KOPT-K1 (cell line): ENCODE measurements around the gene TRMT2A.

Source experiments
- H3K27ac ChIP-seq: fragments of 200-600 bp; sonication (generic); 2 replicates; pipeline ENCODE4 v1.5.1; 2016; ENCODE audit warnings: antibody characterized with exemption, mild to moderate bottlenecking, low read depth, low read length; ENCODE audit not compliant: poor library complexity, severe bottlenecking
- H3K36me3 ChIP-seq: fragments of 200-600 bp; sonication (generic); 2 replicates; pipeline ENCODE4 v1.5.1; 2017; ENCODE audit warnings: antibody characterized with exemption, mild to moderate bottlenecking, low read length, moderate library complexity; ENCODE audit not compliant: insufficient read depth
- H3K9me3 ChIP-seq: fragments of 200-600 bp; sonication (generic); 2 replicates; pipeline ENCODE4 v1.5.1; 2017; ENCODE audit warnings: antibody characterized with exemption, low read length, mild to moderate bottlenecking; ENCODE audit not compliant: insufficient read depth, poor library complexity, severe bottlenecking

TRMT2A gene

GRCh38 chr22:20142711-20143621 lies 25.9 kb upstream of the TRMT2A start:
- Histone ChIP-seq H3K27ac (no peak overlapping the region), H3K9me3 (no peaks in the 10 kb centered on the region), H3K36me3 (peaks cover 15% of the 10 kb centered on the region; the same call in 1 of the 2 replicates)

- Histone ChIP-seq H3K36me3 (peaks cover 15% of the 10 kb centered on the region; the same call in 1 of the 2 replicates), H3K9me3 (no peaks in the 10 kb centered on the region), H3K27ac (no peak overlapping the region)
Observed at GRCh38 chr22:20141186-20142077, 24.4 kb upstream of the TRMT2A start.

- H3K27ac ChIP-seq = no peak overlapping the region
- H3K36me3 ChIP-seq = peaks cover 15% of the 10 kb centered on the region; the same call in 1 of the 2 replicates
- H3K9me3 ChIP-seq = no peaks in the 10 kb centered on the region
Observed at GRCh38 chr22:20140521-20140964, 23.5 kb upstream of the TRMT2A start.

- no peak overlapping the region for H3K27ac ChIP-seq
- H3K9me3 ChIP-seq = no peaks in the 10 kb centered on the region
- H3K36me3 ChIP-seq = peaks cover 15% of the 10 kb centered on the region; the same call in 1 of the 2 replicates
Observed at GRCh38 chr22:20140107-20140445, 23.1 kb upstream of the TRMT2A start.

GRCh38 chr22:20139391-20140106 lies 22.5 kb upstream of the TRMT2A start:
- H3K9me3 ChIP-seq = no peaks in the 10 kb centered on the region
- no peak overlapping the region for H3K27ac ChIP-seq
- peaks cover 15% of the 10 kb centered on the region; the same call in 1 of the 2 replicates for H3K36me3 ChIP-seq

GRCh38 chr22:20138868-20139267 lies 21.8 kb upstream of the TRMT2A start:
- Histone ChIP-seq H3K36me3 (peaks cover 15% of the 10 kb centered on the region; the same call in 1 of the 2 replicates), H3K9me3 (no peaks in the 10 kb centered on the region), H3K27ac (no peak overlapping the region)

GRCh38 chr22:20138417-20138738 lies 21.4 kb upstream of the TRMT2A start:
- Histone ChIP-seq H3K9me3 (no peaks in the 10 kb centered on the region), H3K27ac (no peak overlapping the region), H3K36me3 (peaks cover 15% of the 10 kb centered on the region; the same call in 1 of the 2 replicates)

- Histone ChIP-seq H3K9me3 (no peaks in the 10 kb centered on the region), H3K36me3 (peaks cover 15% of the 10 kb centered on the region; the same call in 1 of the 2 replicates), H3K27ac (no peak overlapping the region)
Observed at GRCh38 chr22:20137671-20138416, 20.8 kb upstream of the TRMT2A start.

GRCh38 chr22:20137113-20137512 lies 20.1 kb upstream of the TRMT2A start:
- H3K36me3 ChIP-seq = peaks cover 14% of the 10 kb centered on the region; the same call in 1 of the 2 replicates
- no peaks in the 10 kb centered on the region for H3K9me3 ChIP-seq
- no peak overlapping the region for H3K27ac ChIP-seq

- H3K36me3 ChIP-seq = peaks cover 9% of the 10 kb centered on the region; the same call in 1 of the 2 replicates
- no peak overlapping the region for H3K27ac ChIP-seq
- no peaks in the 10 kb centered on the region for H3K9me3 ChIP-seq
Observed at GRCh38 chr22:20136603-20136873, 19.5 kb upstream of the TRMT2A start.

GRCh38 chr22:20135806-20136602 lies 19.0 kb upstream of the TRMT2A start:
- H3K36me3 ChIP-seq = peaks cover 3% of the 10 kb centered on the region; the same call in 1 of the 2 replicates
- H3K27ac ChIP-seq = no peak overlapping the region
- H3K9me3 ChIP-seq = no peaks in the 10 kb centered on the region

- Histone ChIP-seq H3K27ac (no peak overlapping the region), H3K9me3 (no peaks in the 10 kb centered on the region)
Observed at GRCh38 chr22:20135265-20135664, 18.2 kb upstream of the TRMT2A start.

GRCh38 chr22:20133930-20134549 lies 17.0 kb upstream of the TRMT2A start:
- no peak overlapping the region for H3K27ac ChIP-seq

More at GRCh38 chr22:20135265-20135664, 18.2 kb upstream of the TRMT2A start:
- H3K36me3 ChIP-seq = no peaks in the 10 kb centered on the region; the same call in 1 of the 2 replicates

More at GRCh38 chr22:20133930-20134549, 17.0 kb upstream of the TRMT2A start:
- Histone ChIP-seq H3K9me3 (no peaks in the 10 kb centered on the region), H3K36me3 (no peaks in the 10 kb centered on the region)
